OCI-LY3 (cell line): ENCODE data around the gene LRRC53.

ENCODE experiments used
- CTCF ChIP-seq: fragments of 200-600, 300-600 bp; sonication (generic); IDR thresholded peaks from 2 replicates; pipeline ENCODE4 v1.5.1; 2014; ENCODE audit warnings: antibody characterized with exemption, low read length, low read depth
- EZH2phosphoT487 ChIP-seq: fragments of 200-600 bp; shearing (Covaris generic); IDR thresholded peaks from 2 replicates; pipeline ENCODE4 v1.6.1; 2018; ENCODE audit warnings: antibody characterized with exemption, mixed run types, low read depth

DNA sequence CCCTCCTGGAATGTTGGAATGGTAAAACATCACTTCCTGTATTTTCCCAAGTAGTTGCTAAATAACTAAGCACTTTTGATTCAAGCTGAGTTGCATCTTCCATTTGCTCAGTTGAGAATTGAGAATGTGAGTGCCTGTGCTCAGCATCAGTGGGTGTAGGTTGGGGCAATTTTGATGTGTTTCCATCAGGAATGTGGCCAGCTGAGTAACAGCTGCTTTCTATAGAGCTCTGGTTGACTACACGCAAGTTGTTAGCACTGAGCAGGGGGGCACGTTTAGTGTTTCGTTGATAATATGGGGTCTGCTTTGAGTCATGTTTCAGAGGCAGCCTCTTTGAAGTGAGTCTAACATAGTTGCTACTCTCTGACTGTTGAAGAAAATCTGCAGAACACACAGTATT, 41.5 kb downstream of the LRRC53 start:
- TF ChIP-seq CTCF: no peak
- no peak for TF ChIP-seq EZH2phosphoT487
